A549 (cell line): ENCODE results near the gene CHN1. TPM values are rescaled to one million over a fixed set of nuclear protein-coding genes. Genes with fewer than 3 reads are reported as not detected.

ENCODE experiments used
- ATAC-seq, 2 experiments: fragments of 200-7000 bp in 1 of 2; fragments of >200 bp in 1 of 2; cut with Nextera tagmentation in 1 of 2; cut with Tn5 transposase in 1 of 2; 3 replicates each; pipeline versions ENCODE4 v1.8.0 to v1.9.1; 2018 to 2020; ENCODE audit warnings: mild to moderate bottlenecking in 1 of 2, moderate library complexity in 1 of 2
- CTCF ChIA-PET: fragments of 300-600 bp; sonication (Branson Sonifier 250); formaldehyde crosslinking; extraction: SDS; loops from one replicate; lab custom pipeline; 2021; ENCODE audit warnings: antibody characterized with exemption, inconsistent platforms; lab: Yijun Ruan, JAX
- POLR2A ChIA-PET: fragments of 350-600 bp; formaldehyde crosslinking; extraction: SDS; loops from one replicate; lab custom pipeline; 2021; ENCODE audit warnings: antibody characterized with exemption, inconsistent platforms; lab: Yijun Ruan, JAX
- DNase-seq, 2 experiments: peaks; one replicate each; pipeline versions ENCODE4 v3.0.0 to v3.0.0-alpha.2; 2011 to 2016; ENCODE audit warnings: low read depth in 1 of 2, low spot score in 1 of 2
- FAIRE-seq: peaks from 2 replicates; lab custom pipeline; 2011; peaks lifted over from hg19 to GRCh38; lab: Jason Lieb, UNC
- H3K27ac ChIP-seq, 2 experiments: fragments of >200 bp; sonication (Bioruptor Twin); formaldehyde crosslinking; 3 replicates each; pipeline ENCODE4 v1.5.1; 2016 to 2017
- H3K4me1 ChIP-seq: fragments of >200 bp; sonication (Bioruptor Twin); formaldehyde crosslinking; 3 replicates; pipeline ENCODE4 v1.6.1; 2016
- H3K4me2 ChIP-seq: fragments of >200 bp; sonication (Bioruptor Twin); formaldehyde crosslinking; 3 replicates; pipeline ENCODE4 v1.6.1; 2016
- H3K4me3 ChIP-seq: fragments of >200 bp; sonication (Bioruptor Twin); formaldehyde crosslinking; 3 replicates; pipeline ENCODE4 v1.5.1; 2016
- H3K9me3 ChIP-seq: fragments of >200 bp; sonication (Bioruptor Twin); formaldehyde crosslinking; 3 replicates; pipeline ENCODE4 v1.6.1; 2016
- CBX8 ChIP-seq: fragments of 200-600 bp; sonication (generic); IDR thresholded peaks from 2 replicates; pipeline ENCODE4 v1.6.1; 2016
- CHD4 ChIP-seq: fragments of 200-600 bp; sonication (generic); IDR thresholded peaks from 2 replicates; pipeline ENCODE4 v1.6.1; 2016; ENCODE audit warnings: antibody characterized with exemption, mild to moderate bottlenecking, borderline replicate concordance
- EHF ChIP-seq: fragments of 250-450 bp; sonication (Bioruptor Pico); IDR thresholded peaks from 2 replicates; pipeline ENCODE4 v1.5.0; 2020; ENCODE audit warnings: mild to moderate bottlenecking
- EHMT2 ChIP-seq: fragments of 200-600 bp; sonication (generic); IDR thresholded peaks from 2 replicates; pipeline ENCODE4 v1.6.1; 2016; ENCODE audit warnings: antibody characterized with exemption, low read depth, mild to moderate bottlenecking, moderate library complexity
- ESRRA ChIP-seq: fragments of 150-350 bp; IDR thresholded peaks from 2 replicates; pipeline ENCODE4 v1.6.1; 2014; ENCODE audit warnings: mild to moderate bottlenecking, low read length, borderline replicate concordance
- GATA3 ChIP-seq: IDR thresholded peaks from 2 replicates; pipeline ENCODE4 v1.6.1; 2012; ENCODE audit warnings: borderline replicate concordance
- HOXB13 ChIP-seq: fragments of 250-450 bp; sonication (Bioruptor Pico); IDR thresholded peaks from 2 replicates; pipeline ENCODE4 v1.5.0; 2020; ENCODE audit warnings: low read depth, mild to moderate bottlenecking, moderate library complexity
- HOXB5 ChIP-seq: fragments of 250-450 bp; sonication (Bioruptor Pico); IDR thresholded peaks from 2 replicates; pipeline ENCODE4 v1.5.0; 2020; ENCODE audit warnings: mild to moderate bottlenecking, moderate library complexity
- JUN ChIP-seq, 2 experiments: fragments of >200 bp; sonication (Bioruptor Twin); formaldehyde crosslinking; IDR thresholded peaks; 2 replicates in 1 of 2; 3 replicates in 1 of 2; pipeline ENCODE4 v1.6.1; 2016 to 2017
- JUNB ChIP-seq: fragments of >200 bp; sonication (Bioruptor Twin); formaldehyde crosslinking; IDR thresholded peaks from 2 replicates; pipeline ENCODE4 v1.6.1; 2016
- MAFK ChIP-seq: fragments of 450-650 bp; IDR thresholded peaks from 2 replicates; pipeline ENCODE4 v1.6.1; 2014; ENCODE audit not compliant: partially characterized antibody
- NPAS2 ChIP-seq: fragments of 250-450 bp; sonication (Bioruptor Pico); IDR thresholded peaks from 2 replicates; pipeline ENCODE4 v1.8.0; 2022; ENCODE audit warnings: mild to moderate bottlenecking, moderate library complexity, borderline replicate concordance
- NR3C1 ChIP-seq: fragments of >200 bp; sonication (Bioruptor Twin); formaldehyde crosslinking; IDR thresholded peaks from 3 replicates; pipeline ENCODE4 v1.6.1; 2017
- PHF8 ChIP-seq: fragments of 200-600 bp; sonication (generic); IDR thresholded peaks from 2 replicates; pipeline ENCODE4 v1.6.1; 2016; ENCODE audit warnings: low read depth, mild to moderate bottlenecking, antibody characterized with exemption, moderate library complexity, borderline replicate concordance
- RARB ChIP-seq: fragments of 250-450 bp; sonication (Bioruptor Pico); IDR thresholded peaks from 2 replicates; pipeline ENCODE4 v1.8.0; 2021; ENCODE audit warnings: mild to moderate bottlenecking, moderate library complexity
- RCOR1 ChIP-seq: fragments of 150-350 bp; IDR thresholded peaks from 2 replicates; pipeline ENCODE4 v1.6.1; 2014; ENCODE audit warnings: antibody characterized with exemption, low read length, low read depth
- RFX5 ChIP-seq: fragments of 450-650 bp; IDR thresholded peaks from 2 replicates; pipeline ENCODE4 v1.7.1; 2014; ENCODE audit warnings: antibody characterized with exemption, mild to moderate bottlenecking, moderate library complexity
- RNF2 ChIP-seq: fragments of 200-600 bp; sonication (generic); IDR thresholded peaks from 2 replicates; pipeline ENCODE4 v1.6.1; 2016; ENCODE audit warnings: low read depth, mild to moderate bottlenecking, antibody characterized with exemption, moderate library complexity, borderline replicate concordance
- SMC3 ChIP-seq: fragments of >200 bp; sonication (Bioruptor Twin); formaldehyde crosslinking; IDR thresholded peaks from 3 replicates; pipeline ENCODE4 v1.6.1; 2018; ENCODE audit warnings: inconsistent platforms
- SREBF2 ChIP-seq: fragments of 450-650 bp; IDR thresholded peaks from 2 replicates; pipeline ENCODE4 v1.6.1; 2014; ENCODE audit warnings: mild to moderate bottlenecking, moderate library complexity
- TFCP2L1 ChIP-seq: fragments of 250-450 bp; sonication (Bioruptor Pico); IDR thresholded peaks from 2 replicates; pipeline ENCODE4 v1.5.0; 2021; ENCODE audit warnings: mild to moderate bottlenecking
- ZC3H11A ChIP-seq: fragments of 450-650 bp; IDR thresholded peaks from 2 replicates; pipeline ENCODE4 v1.6.1; 2014; ENCODE audit warnings: antibody characterized with exemption, mild to moderate bottlenecking
- WGBS: methylation state at CpG from one replicate; pipeline ENCODE4 v1.1.6; 2017; ENCODE audit errors: missing lambda C conversion rate; 5-methylcytosine and 5-hydroxymethylcytosine counted together
- polyA plus RNA-seq, 4 experiments: library from polyadenylated mRNA; depleted of rRNA in 3 of 4; stranded (reverse); fragments of >200 nt; fragmentation: RNase III in 1 of 4; extraction: RNeasy Plus Mini Kit Qiagen cat#74134 plus additional on column Dnase treatment in 1 of 4; gene quantifications; 2 replicates in 3 of 4; 3 replicates in 1 of 4; pipeline ENCODE4 v1.2.3, GENCODE V29; 2011 to 2017
- TF ChIP-seq, protein P1 (sequence below): fragments of 250-450 bp; sonication (Bioruptor Pico); IDR thresholded peaks from 2 replicates; pipeline ENCODE4 v1.5.0; 2021; ENCODE audit warnings: mild to moderate bottlenecking, moderate library complexity, borderline replicate concordance
- TF ChIP-seq, protein P2 (sequence below): fragments of 450-650 bp; IDR thresholded peaks from 2 replicates; pipeline ENCODE4 v1.6.1; 2014; ENCODE audit warnings: antibody characterized with exemption
- TF ChIP-seq, protein P3 (sequence below): fragments of 200-600 bp; sonication (generic); IDR thresholded peaks from 2 replicates; pipeline ENCODE4 v1.6.1; 2016; ENCODE audit warnings: antibody characterized with exemption, mild to moderate bottlenecking, moderate library complexity
- TF ChIP-seq, protein P4 (sequence below): fragments of >200 bp; sonication (Bioruptor Twin); formaldehyde crosslinking; IDR thresholded peaks from 2 replicates; pipeline ENCODE4 v1.6.1; 2016
- TF ChIP-seq, protein P5 (sequence below): IDR thresholded peaks from 2 replicates; pipeline ENCODE4 v1.6.1; 2012

The CHN1 gene
- polyA plus RNA-seq, 2 of the 4 experiments (the other 2 are of a cell fraction): 20.9 to 46.6 TPM

DNA sequence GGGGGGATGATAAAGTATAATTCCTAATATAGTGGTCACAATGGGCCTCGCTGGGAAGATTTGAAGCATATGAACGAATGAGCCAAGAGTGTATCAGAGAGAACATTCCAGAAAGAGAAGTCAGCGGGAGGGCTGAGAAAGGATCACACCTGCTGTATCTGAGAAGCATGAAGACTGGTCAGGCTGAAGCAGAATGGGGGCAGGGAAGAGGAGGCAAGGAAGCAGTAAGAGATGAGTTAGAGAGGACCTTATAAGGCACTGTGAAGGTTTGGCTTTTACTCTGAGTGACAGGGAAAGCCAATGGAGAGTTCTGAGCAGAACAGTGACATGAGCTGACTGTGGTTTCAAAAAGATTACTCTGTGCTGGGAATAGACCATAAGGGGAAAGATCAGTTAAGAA lies 73.5 kb downstream of the CHN1 start:
- CTCF ChIA-PET: no interaction called here
- Histone ChIP-seq H3K9me3 (peaks cover 10% of the 10 kb centered on the region; the same call in 1 of the 3 replicates), H3K27ac (no peak overlapping the region), H3K4me1 (peaks cover 9% of the 10 kb centered on the region), H3K4me3 (no peak overlapping the region), H3K4me2 (no peak overlapping the region)
- POLR2A ChIA-PET: no interaction called here
- 83% methylated on average over 3 of the region's 3 CpGs for WGBS
- FAIRE-seq (no peak), ATAC-seq (no peak; a peak in 1 of 6 replicates), DNase-seq (no peak)
- TF ChIP-seq ESRRA: no peak
- TF ChIP-seq HOXB13: no peak
- TF ChIP-seq NPAS2: no peak
- TF ChIP-seq EHF (CRISPR knock-in tag): no peak
- no peak for TF ChIP-seq JUNB
- TF ChIP-seq, protein P1, sequence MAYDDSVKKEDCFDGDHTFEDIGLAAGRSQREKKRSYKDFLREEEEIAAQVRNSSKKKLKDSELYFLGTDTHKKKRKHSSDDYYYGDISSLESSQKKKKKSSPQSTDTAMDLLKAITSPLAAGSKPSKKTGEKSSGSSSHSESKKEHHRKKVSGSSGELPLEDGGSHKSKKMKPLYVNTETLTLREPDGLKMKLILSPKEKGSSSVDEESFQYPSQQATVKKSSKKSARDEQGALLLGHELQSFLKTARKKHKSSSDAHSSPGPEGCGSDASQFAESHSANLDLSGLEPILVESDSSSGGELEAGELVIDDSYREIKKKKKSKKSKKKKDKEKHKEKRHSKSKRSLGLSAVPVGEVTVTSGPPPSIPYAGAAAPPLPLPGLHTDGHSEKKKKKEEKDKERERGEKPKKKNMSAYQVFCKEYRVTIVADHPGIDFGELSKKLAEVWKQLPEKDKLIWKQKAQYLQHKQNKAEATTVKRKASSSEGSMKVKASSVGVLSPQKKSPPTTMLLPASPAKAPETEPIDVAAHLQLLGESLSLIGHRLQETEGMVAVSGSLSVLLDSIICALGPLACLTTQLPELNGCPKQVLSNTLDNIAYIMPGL: no peak
- no peak for TF ChIP-seq EHMT2
- TF ChIP-seq NR3C1: no peak
- TF ChIP-seq, protein P2, sequence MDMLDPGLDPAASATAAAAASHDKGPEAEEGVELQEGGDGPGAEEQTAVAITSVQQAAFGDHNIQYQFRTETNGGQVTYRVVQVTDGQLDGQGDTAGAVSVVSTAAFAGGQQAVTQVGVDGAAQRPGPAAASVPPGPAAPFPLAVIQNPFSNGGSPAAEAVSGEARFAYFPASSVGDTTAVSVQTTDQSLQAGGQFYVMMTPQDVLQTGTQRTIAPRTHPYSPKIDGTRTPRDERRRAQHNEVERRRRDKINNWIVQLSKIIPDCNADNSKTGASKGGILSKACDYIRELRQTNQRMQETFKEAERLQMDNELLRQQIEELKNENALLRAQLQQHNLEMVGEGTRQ: no peak
- no peak for TF ChIP-seq SREBF2
- TF ChIP-seq, protein P3, sequence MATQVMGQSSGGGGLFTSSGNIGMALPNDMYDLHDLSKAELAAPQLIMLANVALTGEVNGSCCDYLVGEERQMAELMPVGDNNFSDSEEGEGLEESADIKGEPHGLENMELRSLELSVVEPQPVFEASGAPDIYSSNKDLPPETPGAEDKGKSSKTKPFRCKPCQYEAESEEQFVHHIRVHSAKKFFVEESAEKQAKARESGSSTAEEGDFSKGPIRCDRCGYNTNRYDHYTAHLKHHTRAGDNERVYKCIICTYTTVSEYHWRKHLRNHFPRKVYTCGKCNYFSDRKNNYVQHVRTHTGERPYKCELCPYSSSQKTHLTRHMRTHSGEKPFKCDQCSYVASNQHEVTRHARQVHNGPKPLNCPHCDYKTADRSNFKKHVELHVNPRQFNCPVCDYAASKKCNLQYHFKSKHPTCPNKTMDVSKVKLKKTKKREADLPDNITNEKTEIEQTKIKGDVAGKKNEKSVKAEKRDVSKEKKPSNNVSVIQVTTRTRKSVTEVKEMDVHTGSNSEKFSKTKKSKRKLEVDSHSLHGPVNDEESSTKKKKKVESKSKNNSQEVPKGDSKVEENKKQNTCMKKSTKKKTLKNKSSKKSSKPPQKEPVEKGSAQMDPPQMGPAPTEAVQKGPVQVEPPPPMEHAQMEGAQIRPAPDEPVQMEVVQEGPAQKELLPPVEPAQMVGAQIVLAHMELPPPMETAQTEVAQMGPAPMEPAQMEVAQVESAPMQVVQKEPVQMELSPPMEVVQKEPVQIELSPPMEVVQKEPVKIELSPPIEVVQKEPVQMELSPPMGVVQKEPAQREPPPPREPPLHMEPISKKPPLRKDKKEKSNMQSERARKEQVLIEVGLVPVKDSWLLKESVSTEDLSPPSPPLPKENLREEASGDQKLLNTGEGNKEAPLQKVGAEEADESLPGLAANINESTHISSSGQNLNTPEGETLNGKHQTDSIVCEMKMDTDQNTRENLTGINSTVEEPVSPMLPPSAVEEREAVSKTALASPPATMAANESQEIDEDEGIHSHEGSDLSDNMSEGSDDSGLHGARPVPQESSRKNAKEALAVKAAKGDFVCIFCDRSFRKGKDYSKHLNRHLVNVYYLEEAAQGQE: no peak
- no peak for TF ChIP-seq RCOR1
- TF ChIP-seq, protein P4, sequence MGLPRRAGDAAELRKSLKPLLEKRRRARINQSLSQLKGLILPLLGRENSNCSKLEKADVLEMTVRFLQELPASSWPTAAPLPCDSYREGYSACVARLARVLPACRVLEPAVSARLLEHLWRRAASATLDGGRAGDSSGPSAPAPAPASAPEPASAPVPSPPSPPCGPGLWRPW: no peak
- TF ChIP-seq MAFK: no peak
- TF ChIP-seq JUN (IDR thresholded peaks at IDR 0.05): no peak
- TF ChIP-seq HOXB5 (CRISPR knock-in tag): no peak

DNA sequence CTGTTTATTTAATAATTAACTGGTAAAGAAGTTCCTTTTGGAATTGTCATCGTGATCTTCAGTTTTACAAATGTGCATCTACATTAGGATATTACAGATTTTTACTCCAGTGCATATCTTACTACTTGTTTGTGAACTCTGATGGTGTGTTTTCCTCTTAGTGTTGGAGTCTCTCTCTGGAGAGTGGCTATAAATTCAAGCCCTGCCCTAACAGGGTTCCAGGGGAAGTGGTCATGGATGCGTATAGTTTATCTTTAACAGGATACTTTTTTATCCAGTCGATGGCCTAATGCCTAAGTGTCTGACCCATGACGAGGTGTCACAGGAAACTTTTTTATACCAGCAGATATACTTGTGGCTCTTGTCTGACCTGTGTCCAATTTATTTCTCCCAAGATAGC lies 75.4 kb downstream of the CHN1 start:
- Histone ChIP-seq H3K4me2 (0 out of 3 replicates have a peak overlapping the region, but pooled peaks have one; percentile 3), H3K4me3 (no peak overlapping the region), H3K9me3 (peaks cover 10% of the 10 kb centered on the region; the same call in 1 of the 3 replicates)
- ChIA-PET POLR2A (no interaction called here), CTCF (interaction anchor here (1.2 kb wide), 1 partner anchor 13 kb away, joined by 3 read pairs; no protein-coding TSS in a partner anchor)
- WGBS: 54% methylated on average over 4 of the region's 4 CpGs
- FAIRE-seq: no peak
- ATAC-seq: no peak; a peak in 2 of 6 replicates
- TF ChIP-seq RCOR1 (no peak), TFCP2L1 (CRISPR knock-in tag) (no peak), CHD4 (no peak), EHMT2 (no peak), CBX8 (no peak), ZC3H11A (no peak), MAFK (no peak), GATA3 (no peak), RNF2 (no peak), RFX5 (no peak), PHF8 (no peak), SMC3 (no peak), RARB (no peak)
- TF ChIP-seq, protein P5, sequence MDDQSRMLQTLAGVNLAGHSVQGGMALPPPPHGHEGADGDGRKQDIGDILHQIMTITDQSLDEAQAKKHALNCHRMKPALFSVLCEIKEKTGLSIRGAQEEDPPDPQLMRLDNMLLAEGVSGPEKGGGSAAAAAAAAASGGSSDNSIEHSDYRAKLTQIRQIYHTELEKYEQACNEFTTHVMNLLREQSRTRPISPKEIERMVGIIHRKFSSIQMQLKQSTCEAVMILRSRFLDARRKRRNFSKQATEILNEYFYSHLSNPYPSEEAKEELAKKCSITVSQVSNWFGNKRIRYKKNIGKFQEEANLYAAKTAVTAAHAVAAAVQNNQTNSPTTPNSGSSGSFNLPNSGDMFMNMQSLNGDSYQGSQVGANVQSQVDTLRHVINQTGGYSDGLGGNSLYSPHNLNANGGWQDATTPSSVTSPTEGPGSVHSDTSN: no peak
- TF ChIP-seq, protein P2: no peak
- TF ChIP-seq, all 56 proteins: peak for 0
- peaks cover 9% of the 10 kb centered on the region for H3K4me1 ChIP-seq
- DNase-seq: no peak
- 0 out of 6 replicates have a peak overlapping the region, but pooled peaks of 1 of the 2 experiments have one; percentile 13 for H3K27ac ChIP-seq
